ENCODE data around the gene HOXC11. TPM values are rescaled to one million over a fixed set of nuclear protein-coding genes. Genes with fewer than 3 reads are reported as not detected.

Gene HOXC11
- total RNA-seq, 4 donors from 2014 or later, result 3.1 to 3.7 (median 3.5) TPM

- no peak for DNase-seq (ENCODE audit: low spot score in 2 of 2)
- Histone ChIP-seq H3K36me3 (no peaks in the 10 kb centered on the region), H3K4me1 (peaks cover 74% of the 10 kb centered on the region), H3K9me3 (no peaks in the 10 kb centered on the region), H3K27ac (peak overlapping the region; percentile 98), H3K4me3 (peak overlapping the region; percentile 63), H3K27me3 (peaks cover 17% of the 10 kb centered on the region)
- TF ChIP-seq EP300 (IDR thresholded peaks at IDR 0.05), result no peak
- TF ChIP-seq POLR2A (IDR thresholded peaks at IDR 0.05), result no peak
- TF ChIP-seq CTCF (IDR thresholded peaks at IDR 0.05), result no peak
- TF ChIP-seq POLR2AphosphoS5 (IDR thresholded peaks at IDR 0.05), result no peak
- 67% methylated on average over 1 of the region's 2 CpGs for WGBS
Observed at GRCh38 chr12:54008260-54008552, 35.3 kb downstream of the HOXC11 start.

- no peaks in the 10 kb centered on the region for H3K9me3 ChIP-seq
- WGBS, result 15% methylated on average over 39 of the region's 51 CpGs
- peaks cover 19% of the 10 kb centered on the region for H3K27me3 ChIP-seq
- H3K36me3 ChIP-seq, result no peaks in the 10 kb centered on the region
- DNase-seq (ENCODE audit: low spot score in 2 of 2), result no peak
- H3K27ac ChIP-seq, result peak overlapping the region; percentile 98
- peak overlapping the region; percentile 63 for H3K4me3 ChIP-seq
- H3K4me1 ChIP-seq, result peaks cover 77% of the 10 kb centered on the region
- no peak for TF ChIP-seq EP300 (IDR thresholded peaks at IDR 0.05)
- TF ChIP-seq POLR2AphosphoS5 (IDR thresholded peaks at IDR 0.05), result no peak
- TF ChIP-seq POLR2A (IDR thresholded peaks at IDR 0.05), result no peak
Observed at GRCh38 chr12:54009171-54010052, 36.5 kb downstream of the HOXC11 start.

- 58% methylated on average over 10 of the region's 10 CpGs for WGBS
- Histone ChIP-seq H3K4me1 (peaks cover 81% of the 10 kb centered on the region), H3K27ac (peak overlapping the region; percentile 98), H3K9me3 (no peaks in the 10 kb centered on the region), H3K4me3 (peak overlapping the region; percentile 63), H3K27me3 (peaks cover 16% of the 10 kb centered on the region), H3K36me3 (no peaks in the 10 kb centered on the region)
- no peak for TF ChIP-seq EP300 (IDR thresholded peaks at IDR 0.05)
- no peak for TF ChIP-seq CTCF (IDR thresholded peaks at IDR 0.05)
- no peak for TF ChIP-seq POLR2A (IDR thresholded peaks at IDR 0.05)
- no peak for TF ChIP-seq POLR2AphosphoS5 (IDR thresholded peaks at IDR 0.05)
- DNase-seq (ENCODE audit: low spot score in 2 of 2), result no peak
Observed at GRCh38 chr12:54010053-54010971, 37.4 kb downstream of the HOXC11 start.

- no peaks in the 10 kb centered on the region for H3K9me3 ChIP-seq
- H3K27me3 ChIP-seq, result peaks cover 12% of the 10 kb centered on the region
- TF ChIP-seq POLR2AphosphoS5 (IDR thresholded peaks at IDR 0.05), result no peak
- no peak for TF ChIP-seq CTCF (IDR thresholded peaks at IDR 0.05)
- no peak for TF ChIP-seq EP300 (IDR thresholded peaks at IDR 0.05)
- TF ChIP-seq POLR2A (IDR thresholded peaks at IDR 0.05), result no peak
- H3K27ac ChIP-seq, result peak overlapping the region; percentile 98
- no peak for DNase-seq (ENCODE audit: low spot score in 2 of 2)
- peak overlapping the region; percentile 63 for H3K4me3 ChIP-seq
- WGBS, result 39% methylated on average over 17 of the region's 17 CpGs
- peaks cover 81% of the 10 kb centered on the region for H3K4me1 ChIP-seq
- no peaks in the 10 kb centered on the region for H3K36me3 ChIP-seq
Observed at GRCh38 chr12:54010972-54011664, 38.2 kb downstream of the HOXC11 start.

- Histone ChIP-seq H3K27me3 (peaks cover 12% of the 10 kb centered on the region), H3K36me3 (no peaks in the 10 kb centered on the region), H3K4me1 (peaks cover 79% of the 10 kb centered on the region), H3K27ac (peak overlapping the region; percentile 98), H3K4me3 (peak overlapping the region; percentile 63), H3K9me3 (no peaks in the 10 kb centered on the region)
- no peak for DNase-seq (ENCODE audit: low spot score in 2 of 2)
- WGBS, result 58% methylated on average over 14 of the region's 14 CpGs
- TF ChIP-seq CTCF (IDR thresholded peaks at IDR 0.05) (no peak), EP300 (IDR thresholded peaks at IDR 0.05) (no peak), POLR2AphosphoS5 (IDR thresholded peaks at IDR 0.05) (no peak), POLR2A (IDR thresholded peaks at IDR 0.05) (no peak)
Observed at GRCh38 chr12:54011665-54012532, 39.0 kb downstream of the HOXC11 start.
